ENCODE measurements around the gene CDYL. TPM values are rescaled to one million over a fixed set of nuclear protein-coding genes. Genes with fewer than 3 reads are reported as not detected.

Gene CDYL
- polyA plus RNA-seq, 3 donors, result 2.9 to 21.2 (median 4.2) TPM

- Histone ChIP-seq H4K20me1 (ENCODE audit: insufficient read depth, low read length) (no peaks in the 10 kb centered on the region), H3K9ac (ENCODE audit: insufficient read depth, low read length, poor library complexity, severe bottlenecking) (no peak overlapping the region), H3K4me3 (replicated peaks in 1 of 3; ENCODE audit: low read depth in 2 of 3, low read length in 3 of 3) (no peak overlapping the region), H3K27me3 (ENCODE audit: control insufficient read depth in 2 of 2, insufficient read depth in 2 of 2, low read length in 2 of 2) (no peaks in the 10 kb centered on the region), H2AFZ (ENCODE audit: insufficient read depth, low read depth, low read length, poor library complexity, severe bottlenecking) (no peak overlapping the region), H3K9me3 (replicated peaks in 1 of 2; ENCODE audit: control insufficient read depth in 1 of 2, insufficient read depth in 1 of 2, low read length in 2 of 2) (no peaks in the 10 kb centered on the region), H3K27ac (ENCODE audit: low read depth in 1 of 2, low read length in 2 of 2) (no peak overlapping the region), H3K79me2 (ENCODE audit: insufficient read depth, low read length) (no peaks in the 10 kb centered on the region), H3K4me2 (replicated peaks; ENCODE audit: extremely low read depth, low read length, poor library complexity, severe bottlenecking) (no peak overlapping the region), H3K36me3 (replicated peaks in 1 of 2; ENCODE audit: control insufficient read depth in 1 of 2, insufficient read depth in 2 of 2, low read length in 2 of 2) (no peaks in the 10 kb centered on the region), H3K4me1 (ENCODE audit: control insufficient read depth in 1 of 2, insufficient read depth in 2 of 2, low read length in 2 of 2) (no peaks in the 10 kb centered on the region)
- TF ChIP-seq CTCF (IDR thresholded peaks at IDR 0.05), result no peak
- DNase-seq, result no peak
- no peak overlapping the region for H3K27ac Mint-ChIP-seq
- intact Hi-C loops (cut with micrococcal nuclease), result no loop called here
- H3K27me3 Mint-ChIP-seq (ENCODE audit: low read depth in 3 of 3), result peaks cover 4 to 7% (median 7%) of the 10 kb centered on the region in 3 donors
- H3K9me3 Mint-ChIP-seq, result no peaks in the 10 kb centered on the region
- peaks cover 3% of the 10 kb centered on the region for H3K4me1 Mint-ChIP-seq
- WGBS (ENCODE audit: insufficient coverage), result no CpG with 5 or more reads among the region's 1 CpG
- no peaks in the 10 kb centered on the region for H3K36me3 Mint-ChIP-seq
- H3K4me3 Mint-ChIP-seq, result no peak overlapping the region
These were observed 39.8 kb upstream of the CDYL start for GRCh38 chr6:4736371-4736873.

GRCh38 chr6:4740032-4740431, 36.2 kb upstream of the CDYL start:
- Mint-ChIP-seq H3K36me3 (no peaks in the 10 kb centered on the region), H3K27ac (no peak overlapping the region), H3K4me3 (no peak overlapping the region), H3K27me3 (ENCODE audit: low read depth in 3 of 3) (peaks cover 6 to 11% (median 6%) of the 10 kb centered on the region in 3 donors), H3K4me1 (no peaks in the 10 kb centered on the region), H3K9me3 (no peaks in the 10 kb centered on the region)
- no peak overlapping the region for H2AFZ ChIP-seq (ENCODE audit: insufficient read depth, low read depth, low read length, poor library complexity, severe bottlenecking)
- TF ChIP-seq CTCF (IDR thresholded peaks at IDR 0.05), result no peak
- H3K9ac ChIP-seq (ENCODE audit: insufficient read depth, low read length, poor library complexity, severe bottlenecking), result no peak overlapping the region
- no peak overlapping the region for H3K27ac ChIP-seq (ENCODE audit: low read depth in 1 of 2, low read length in 2 of 2)
- no peaks in the 10 kb centered on the region for H3K36me3 ChIP-seq (replicated peaks in 1 of 2; ENCODE audit: control insufficient read depth in 1 of 2, insufficient read depth in 2 of 2, low read length in 2 of 2)
- 0% methylated on average over 1 of the region's 6 CpGs for WGBS (ENCODE audit: insufficient coverage)
- no peaks in the 10 kb centered on the region for H4K20me1 ChIP-seq (ENCODE audit: insufficient read depth, low read length)
- DNase-seq, result no peak
- no peaks in the 10 kb centered on the region for H3K4me1 ChIP-seq (ENCODE audit: control insufficient read depth in 1 of 2, insufficient read depth in 2 of 2, low read length in 2 of 2)
- no peaks in the 10 kb centered on the region for H3K27me3 ChIP-seq (ENCODE audit: control insufficient read depth in 2 of 2, insufficient read depth in 2 of 2, low read length in 2 of 2)
- no peaks in the 10 kb centered on the region for H3K9me3 ChIP-seq (replicated peaks in 1 of 2; ENCODE audit: control insufficient read depth in 1 of 2, insufficient read depth in 1 of 2, low read length in 2 of 2)
- no peaks in the 10 kb centered on the region for H3K79me2 ChIP-seq (ENCODE audit: insufficient read depth, low read length)
- intact Hi-C loops (cut with micrococcal nuclease), result no loop called here
- H3K4me3 ChIP-seq (replicated peaks in 1 of 3; ENCODE audit: low read depth in 2 of 3, low read length in 3 of 3), result no peak overlapping the region
- H3K4me2 ChIP-seq (replicated peaks; ENCODE audit: extremely low read depth, low read length, poor library complexity, severe bottlenecking), result no peak overlapping the region
